Left ventricle myocardium superior (tissue), 1 donor: Measurements from ENCODE around the gene KIAA0319L. TPM values are rescaled to one million over a fixed set of nuclear protein-coding genes. Genes with fewer than 3 reads are reported as not detected.

ENCODE experiments used
- total RNA-seq: library from RNA; stranded (reverse); fragmentation: NEBNext Ultra II Directional; extraction: Animal tissue kit (Norgen Biotek cat#: 25700); gene quantifications from one replicate; pipeline ENCODE4 v1.2.1, GENCODE V29; 2021
- donor health status: DM: no; HTN: yes; CAD: no; lungs with severe emphysema.

KIAA0319L gene
- total RNA-seq, 1 donor from 2014 or later = 77.9 TPM

Other genes starting within 250 kb of the KIAA0319L start
- 24.5 TPM for gene NCDN, start 396 bp upstream of the KIAA0319L start, total RNA-seq
- gene TFAP2E, start 15.9 kb upstream of the KIAA0319L start, total RNA-seq = 0.37 TPM
- gene PSMB2, start 84.1 kb upstream of the KIAA0319L start, total RNA-seq = 37.7 TPM
- 9.8 TPM for gene C1orf216, start 161.5 kb upstream of the KIAA0319L start, total RNA-seq
- gene CLSPN, start 212.6 kb upstream of the KIAA0319L start, total RNA-seq = 0.59 TPM